Smooth muscle cell (in vitro differentiated cells): ENCODE results near the gene ZNF805. TPM values are rescaled to one million over a fixed set of nuclear protein-coding genes. Genes with fewer than 3 reads are reported as not detected.

Source experiments
- DNase-seq: peaks from one replicate; lab custom pipeline; 2025; ENCODE audit not compliant: unreplicated experiment; lab: John Stamatoyannopoulos, UW
- H2AFZ ChIP-seq: fragments of 200-600 bp; sonication (generic); 2 replicates; pipeline ENCODE4 v1.6.0; 2016; ENCODE audit warnings: antibody characterized with exemption, low read depth, mild to moderate bottlenecking
- H3F3A ChIP-seq: fragments of 200-600 bp; sonication (generic); 2 replicates; pipeline ENCODE4 v1.6.0; 2017; ENCODE audit warnings: antibody characterized with exemption, low read depth
- H3K27ac ChIP-seq: fragments of 200-600 bp; sonication (generic); 2 replicates; pipeline ENCODE4 v1.5.1; 2016; ENCODE audit warnings: low read depth, mild to moderate bottlenecking
- H3K27me3 ChIP-seq: fragments of 200-600 bp; sonication (generic); 2 replicates; pipeline ENCODE4 v1.6.1; 2016; ENCODE audit warnings: low read depth, mild to moderate bottlenecking
- H3K36me3 ChIP-seq: fragments of 200-600 bp; sonication (generic); 2 replicates; pipeline ENCODE4 v1.5.1; 2016; ENCODE audit warnings: low read depth
- H3K4me1 ChIP-seq: fragments of 200-600 bp; sonication (generic); 2 replicates; pipeline ENCODE4 v1.5.1; 2016; ENCODE audit warnings: low read depth
- H3K4me2 ChIP-seq: fragments of 200-600 bp; sonication (generic); 2 replicates; pipeline ENCODE4 v1.6.0; 2016; ENCODE audit warnings: mild to moderate bottlenecking
- H3K4me3 ChIP-seq: fragments of 200-600 bp; sonication (generic); 2 replicates; pipeline ENCODE4 v1.5.1; 2016; ENCODE audit warnings: mild to moderate bottlenecking
- H3K79me2 ChIP-seq: fragments of 200-600 bp; sonication (generic); 2 replicates; pipeline ENCODE4 v1.6.0; 2016; ENCODE audit warnings: low read depth, mild to moderate bottlenecking
- H3K9ac ChIP-seq: fragments of 200-600 bp; sonication (generic); 2 replicates; pipeline ENCODE4 v1.6.0; 2016; ENCODE audit warnings: low read depth
- H3K9me3 ChIP-seq: fragments of 200-600 bp; sonication (generic); replicated peaks from 2 replicates; pipeline ENCODE4 v1.5.1; 2016; ENCODE audit warnings: low read depth
- H4K20me1 ChIP-seq: fragments of 200-600 bp; sonication (generic); 2 replicates; pipeline ENCODE4 v1.6.0; 2016; ENCODE audit warnings: low read depth
- CTCF ChIP-seq: fragments of 200-600 bp; sonication (generic); IDR thresholded peaks from 2 replicates; pipeline ENCODE4 v1.5.1; 2017; ENCODE audit warnings: borderline replicate concordance, mild to moderate bottlenecking, antibody characterized with exemption; ENCODE audit not compliant: insufficient read depth, poor library complexity, severe bottlenecking
- WGBS: methylation state at CpG from one replicate; pipeline ENCODE4 v1.1.7; 2016; ENCODE audit warnings: low lambda C conversion rate; 5-methylcytosine and 5-hydroxymethylcytosine counted together
- polyA plus RNA-seq: library from polyadenylated mRNA; unstranded; fragments of >200 nt; fragmentation: Nextera tagmentation; extraction: Ambion mirVana; gene quantifications from 2 replicates; pipeline ENCODE4 v1.2.1, GENCODE V29; 2016
- total RNA-seq: library from RNA; depleted of rRNA; stranded (reverse); fragments of >200 nt; gene quantifications from 2 replicates; pipeline ENCODE4 v1.2.3, GENCODE V29; 2014

ZNF805 gene
- total and polyA plus RNA-seq, 2 experiments from 2014 or later = 5.6 to 28.9 TPM

- no peaks in the 10 kb centered on the region for H3K27me3 ChIP-seq
- H2AFZ ChIP-seq = peak overlapping the region; percentile 97
- no peaks in the 10 kb centered on the region for H3K9me3 ChIP-seq
- no peaks in the 10 kb centered on the region for H3K36me3 ChIP-seq
- H3K4me3 ChIP-seq = peak overlapping the region; percentile 93
- peak overlapping the region; percentile 88 for H3K27ac ChIP-seq
- no peaks in the 10 kb centered on the region for H3F3A ChIP-seq
- WGBS = 27% methylated on average over 12 of the region's 12 CpGs
- peaks cover 37% of the 10 kb centered on the region for H3K79me2 ChIP-seq
- H3K9ac ChIP-seq = peak overlapping the region; percentile 94
- H4K20me1 ChIP-seq = peaks cover 3% of the 10 kb centered on the region
- peak overlapping the region; percentile 98 for H3K4me2 ChIP-seq
- TF ChIP-seq CTCF = no peak
- no peak for DNase-seq
- H3K4me1 ChIP-seq = peaks cover 9% of the 10 kb centered on the region
Measured at GRCh38 chr19:57239982-57240310, 486 bp upstream of the ZNF805 start.

GRCh38 chr19:57241176-57241575 lies 744 bp downstream of the ZNF805 start:
- peak overlapping the region; percentile 93 for H3K4me3 ChIP-seq
- H3K9me3 ChIP-seq = no peaks in the 10 kb centered on the region
- peaks cover 9% of the 10 kb centered on the region for H3K4me1 ChIP-seq
- H4K20me1 ChIP-seq = peaks cover 3% of the 10 kb centered on the region
- no peaks in the 10 kb centered on the region for H3K27me3 ChIP-seq
- WGBS = 40% methylated on average over 7 of the region's 7 CpGs
- no peaks in the 10 kb centered on the region for H3K36me3 ChIP-seq
- peak overlapping the region; percentile 88 for H3K27ac ChIP-seq
- H3K79me2 ChIP-seq = peaks cover 40% of the 10 kb centered on the region
- no peak for DNase-seq
- peak overlapping the region; percentile 97 for H2AFZ ChIP-seq
- no peak for TF ChIP-seq CTCF
- H3K9ac ChIP-seq = peak overlapping the region; percentile 94
- peak overlapping the region; percentile 98 for H3K4me2 ChIP-seq
- no peaks in the 10 kb centered on the region for H3F3A ChIP-seq

- no peak for TF ChIP-seq CTCF
- Histone ChIP-seq H3K4me3 (no peak overlapping the region), H3K27me3 (no peaks in the 10 kb centered on the region), H3K36me3 (no peaks in the 10 kb centered on the region), H3K27ac (no peak overlapping the region), H3F3A (no peaks in the 10 kb centered on the region), H3K4me2 (no peak overlapping the region), H3K9me3 (no peaks in the 10 kb centered on the region), H2AFZ (no peak overlapping the region), H3K9ac (no peak overlapping the region), H4K20me1 (peaks cover 8% of the 10 kb centered on the region), H3K4me1 (peaks cover 9% of the 10 kb centered on the region), H3K79me2 (peaks cover 45% of the 10 kb centered on the region)
- 96% methylated on average over 5 of the region's 5 CpGs for WGBS
- DNase-seq = no peak
Measured at GRCh38 chr19:57242821-57243220, 2.4 kb downstream of the ZNF805 start.

- TF ChIP-seq CTCF = no peak
- Histone ChIP-seq H3K4me3 (no peak overlapping the region), H4K20me1 (peaks cover 8% of the 10 kb centered on the region), H3F3A (no peaks in the 10 kb centered on the region), H3K9me3 (no peaks in the 10 kb centered on the region), H3K4me2 (no peak overlapping the region), H2AFZ (no peak overlapping the region), H3K27ac (no peak overlapping the region), H3K9ac (no peak overlapping the region), H3K79me2 (peaks cover 50% of the 10 kb centered on the region), H3K4me1 (peaks cover 9% of the 10 kb centered on the region), H3K36me3 (peaks cover 5% of the 10 kb centered on the region), H3K27me3 (no peaks in the 10 kb centered on the region)
- WGBS = 80% methylated on average over 5 of the region's 5 CpGs
- no peak for DNase-seq
Measured at GRCh38 chr19:57244513-57244912, 4.1 kb downstream of the ZNF805 start.
